NCI-H1694 (cell line): ENCODE data around the gene ARL8B.
"Not testable (repeated sequence)": the region's sequence is repeated elsewhere in the genome, so short reads cannot be mapped to it uniquely, and the experiment has no call there.

ENCODE experiments used
- DNase-seq: peaks from one replicate; lab custom pipeline; 2025; lab: John Stamatoyannopoulos, UW

Gene ARL8B

DNA sequence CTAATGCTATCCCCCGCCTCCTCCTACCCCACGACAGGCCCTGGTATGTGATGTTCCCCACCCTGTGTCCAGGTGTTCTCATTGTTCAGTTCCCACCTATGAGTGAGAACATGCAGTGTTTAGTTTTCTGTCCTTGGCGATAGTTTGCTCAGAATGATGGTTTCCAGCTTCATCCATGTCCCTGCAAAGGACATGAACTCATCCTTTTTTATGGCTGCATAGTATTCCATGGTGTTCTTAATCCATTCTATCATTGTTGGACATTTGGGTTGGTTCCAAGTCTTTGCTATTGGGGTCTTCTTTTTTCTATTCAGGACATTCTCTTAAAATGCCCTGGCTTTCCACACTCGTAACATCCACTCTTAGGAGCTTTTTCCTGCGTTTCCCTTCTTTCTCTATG lies 25.1 kb downstream of the ARL8B start:
- DNase-seq: not testable (repeated sequence)

- no peak for DNase-seq
Measured at GRCh38 chr3:5149306-5149880, 27.3 kb downstream of the ARL8B start.

DNA sequence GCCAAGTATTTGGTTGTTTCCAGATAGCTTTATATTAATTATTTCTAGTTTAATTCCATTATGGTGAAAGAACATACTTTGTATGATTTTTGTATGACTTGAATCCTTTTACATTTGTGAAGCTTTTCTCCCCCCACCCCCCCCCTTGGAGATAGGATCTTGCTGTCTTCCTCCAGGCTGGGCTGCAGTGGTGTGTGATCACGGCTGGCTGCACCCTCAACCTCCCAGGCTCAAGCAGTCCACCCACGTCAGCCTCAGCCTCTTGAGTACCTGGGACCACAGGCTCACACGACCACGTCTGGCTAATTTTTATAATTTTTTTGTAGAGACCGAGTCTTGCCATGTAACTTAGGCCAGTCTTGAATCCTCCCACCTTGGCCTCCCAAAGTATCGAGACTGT lies 29.5 kb downstream of the ARL8B start:
- DNase-seq: no peak

GRCh38 chr3:5153074-5153473 lies 31.0 kb downstream of the ARL8B start:
- no peak for DNase-seq

- no peak for DNase-seq
Measured at GRCh38 chr3:5155241-5155640, 33.1 kb downstream of the ARL8B start.

GRCh38 chr3:5160321-5160720 lies 38.2 kb downstream of the ARL8B start:
- DNase-seq: no peak

DNA sequence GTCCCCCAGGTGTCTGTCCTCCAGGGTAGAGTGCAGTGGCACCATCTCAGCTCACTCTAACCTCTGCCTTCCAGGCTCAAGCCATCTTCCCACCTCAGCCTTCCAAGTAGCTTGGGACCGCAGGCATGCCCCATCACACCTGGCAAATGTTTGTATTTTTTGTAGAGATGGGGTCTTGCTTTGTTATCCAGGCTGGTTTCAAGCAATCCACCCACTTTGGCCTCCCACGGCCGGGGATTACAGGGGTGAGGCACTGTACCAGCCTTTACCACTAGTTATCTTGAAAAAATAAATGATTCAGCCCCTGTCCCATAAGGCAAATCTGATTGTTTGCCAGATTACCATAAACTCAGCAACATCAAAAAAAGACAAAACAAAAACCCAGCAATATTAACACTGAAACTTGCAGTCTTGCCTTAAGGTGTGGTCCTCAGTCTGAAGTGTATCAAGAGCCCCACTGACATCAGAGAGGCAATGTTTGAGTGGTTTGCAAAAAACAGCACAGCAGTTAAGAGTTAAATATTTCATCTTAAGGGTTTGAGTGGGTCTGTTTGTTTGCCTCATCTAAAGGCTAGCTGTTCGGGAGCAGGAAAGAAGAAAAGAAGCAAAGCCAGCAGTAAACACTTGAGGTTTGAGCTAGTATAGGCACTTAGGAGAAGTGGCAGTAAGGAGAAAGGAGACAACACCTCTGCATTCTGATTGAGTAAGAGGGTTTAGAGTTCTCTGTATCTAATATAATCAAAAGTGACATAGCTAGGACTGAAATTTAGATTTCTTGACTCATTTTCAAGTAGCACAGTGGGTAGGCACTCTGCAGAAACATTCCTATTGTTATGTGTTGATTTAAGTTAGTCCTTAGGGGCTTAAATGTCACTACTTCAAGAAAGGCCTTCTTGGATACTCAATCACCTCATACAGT lies 39.1 kb downstream of the ARL8B start:
- DNase-seq: no peak

- DNase-seq: no peak
Measured at GRCh38 chr3:5162102-5162501, 40.0 kb downstream of the ARL8B start.

- no peak for DNase-seq
Measured at GRCh38 chr3:5165698-5166097, 43.6 kb downstream of the ARL8B start.

DNA sequence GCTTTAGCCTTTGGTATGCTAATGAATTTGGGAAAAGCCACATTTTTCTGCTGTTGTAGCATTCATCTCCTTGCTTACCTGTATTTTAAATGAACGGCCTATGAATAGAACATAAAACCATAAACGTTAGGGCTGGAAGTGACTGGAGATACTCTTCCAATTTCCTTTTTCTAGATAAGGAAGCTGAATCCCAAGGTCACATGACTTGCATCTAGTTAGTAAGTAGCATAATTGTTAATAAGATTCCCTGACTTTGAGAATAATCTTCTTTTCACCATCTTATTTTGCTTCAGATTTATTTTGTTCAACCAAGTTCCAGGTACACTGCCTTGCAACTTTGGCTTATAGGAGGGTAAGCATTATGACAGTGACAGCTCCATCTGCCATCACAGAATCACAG lies 44.8 kb downstream of the ARL8B start:
- DNase-seq: no peak

DNA sequence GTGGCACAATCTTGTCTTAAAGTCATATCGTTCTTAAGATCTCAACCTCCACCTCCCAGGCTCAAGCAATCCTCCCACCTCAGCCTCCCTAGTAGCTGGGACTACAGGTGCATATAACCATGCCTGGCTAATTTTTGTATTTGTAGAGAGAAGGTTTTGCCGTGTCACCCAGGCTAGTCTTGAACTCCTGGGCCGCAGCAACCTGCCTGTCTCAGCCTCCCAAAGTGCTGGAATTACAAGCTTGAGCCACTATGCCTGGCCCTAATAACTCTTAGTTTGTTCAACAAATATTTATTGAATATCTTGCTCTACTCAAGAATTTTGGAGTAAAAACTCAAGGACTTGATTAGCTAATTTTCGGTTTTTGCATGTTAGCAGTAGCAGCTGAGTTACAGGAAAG lies 46.0 kb downstream of the ARL8B start:
- DNase-seq: no peak

DNA sequence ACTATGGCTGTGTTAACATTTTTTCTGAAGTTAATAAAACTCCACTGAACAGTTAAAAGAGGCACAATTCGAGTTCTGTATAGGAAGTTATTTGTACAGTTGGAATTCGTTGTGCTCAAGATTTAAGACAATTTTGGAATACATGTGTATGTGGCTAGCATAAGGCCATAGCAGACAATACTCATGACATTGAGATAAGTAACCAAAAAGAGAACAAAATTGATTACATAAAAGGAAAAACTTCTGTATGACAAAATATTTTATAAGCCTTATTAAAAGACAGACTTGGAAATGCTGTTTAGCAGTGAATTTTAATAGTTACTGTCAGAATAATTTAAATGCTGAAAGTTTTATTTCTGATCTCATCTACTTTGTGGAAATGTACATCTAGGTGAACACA lies 47.7 kb downstream of the ARL8B start:
- DNase-seq: no peak

DNA sequence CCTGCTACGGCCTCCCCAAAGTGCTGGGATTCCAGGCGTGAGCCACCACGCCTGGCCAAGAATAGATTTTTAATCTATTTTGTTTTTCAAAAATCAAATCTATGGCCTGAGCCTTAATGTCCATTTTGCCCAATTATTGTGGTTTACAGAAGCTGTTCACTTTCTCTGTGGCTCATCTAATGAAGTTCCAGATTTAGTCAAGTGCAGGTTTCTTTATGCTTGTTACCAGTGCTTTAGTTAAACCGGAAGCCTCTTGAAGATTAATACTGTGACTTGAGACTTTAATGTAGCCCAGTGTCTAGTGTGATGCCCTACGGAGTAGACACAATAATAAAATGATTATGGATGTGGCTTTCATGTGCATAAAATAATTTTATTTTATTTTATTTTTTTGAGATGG lies 48.9 kb downstream of the ARL8B start:
- no peak for DNase-seq

GRCh38 chr3:5172018-5172417 lies 49.9 kb downstream of the ARL8B start:
- no peak for DNase-seq

GRCh38 chr3:5179036-5179435 lies 56.9 kb downstream of the ARL8B start:
- DNase-seq: not testable (repeated sequence)

GRCh38 chr3:5181469-5182141 lies 59.5 kb downstream of the ARL8B start:
- DNase-seq: no peak

DNA sequence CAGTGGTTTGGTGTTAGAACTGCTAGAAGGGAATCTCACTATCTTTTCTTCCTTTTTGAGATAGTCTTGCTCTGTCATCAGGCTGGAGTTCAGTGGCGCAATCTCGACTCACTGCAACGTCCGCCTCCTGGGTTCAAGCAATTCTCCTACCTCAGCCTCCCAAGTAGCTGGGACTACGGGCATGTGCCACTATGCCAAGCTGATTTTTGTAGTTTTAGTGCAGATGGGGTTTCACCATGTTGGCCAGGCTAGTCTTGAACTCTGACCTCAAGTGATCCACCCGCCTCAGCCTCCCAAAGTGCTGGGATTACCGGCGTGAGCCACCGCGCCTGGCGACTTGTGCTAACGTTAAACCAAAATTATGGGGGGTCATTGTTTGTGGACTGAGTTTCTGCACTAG lies 61.6 kb downstream of the ARL8B start:
- DNase-seq: not testable (repeated sequence)

DNA sequence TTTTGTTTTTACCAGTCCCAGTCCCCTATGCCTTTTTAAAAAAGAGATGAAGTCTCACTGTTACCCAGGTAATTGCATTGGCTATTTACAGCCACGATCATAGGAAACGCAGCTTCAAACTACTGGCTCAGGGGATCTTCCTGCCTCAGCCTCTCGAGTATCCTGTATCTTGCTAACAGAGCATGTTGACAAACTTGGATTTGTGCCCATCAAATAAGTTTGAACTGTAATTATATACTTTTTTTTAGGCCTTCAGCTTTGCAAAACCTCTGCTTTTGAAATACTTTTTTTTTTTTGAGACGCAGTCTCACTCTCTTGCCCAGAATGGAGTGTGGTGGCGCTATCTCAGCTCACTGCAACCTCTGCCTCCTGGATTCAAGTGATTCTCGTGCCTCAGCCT lies 62.4 kb downstream of the ARL8B start:
- no peak for DNase-seq

DNA sequence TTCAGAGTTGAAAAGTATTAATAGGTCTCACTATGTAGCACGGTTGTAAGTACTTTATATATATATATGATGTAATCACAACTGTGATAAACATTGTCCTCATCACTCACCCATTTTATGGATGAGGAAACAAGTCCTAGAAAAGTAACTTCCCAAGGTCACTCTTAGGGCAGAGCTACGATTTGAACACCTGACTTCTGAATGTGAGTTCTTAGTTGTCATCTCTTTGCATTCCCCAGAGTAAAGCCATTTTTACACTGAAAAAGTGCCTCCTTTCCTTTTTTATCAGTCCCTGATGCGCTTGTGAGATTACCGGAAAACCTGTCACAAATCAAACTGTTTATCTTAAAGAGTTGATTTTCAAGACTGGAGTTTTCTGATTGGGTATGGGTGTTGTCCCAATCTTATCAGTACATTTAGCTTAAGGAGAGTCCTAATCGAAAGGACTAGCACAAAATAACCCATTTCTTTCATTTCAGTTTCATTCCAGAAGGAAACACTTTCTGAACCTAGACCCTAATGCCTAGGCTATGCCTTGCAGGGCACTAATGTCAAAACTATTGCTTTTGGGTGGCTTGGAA lies 63.1 kb downstream of the ARL8B start:
- no peak for DNase-seq

DNA sequence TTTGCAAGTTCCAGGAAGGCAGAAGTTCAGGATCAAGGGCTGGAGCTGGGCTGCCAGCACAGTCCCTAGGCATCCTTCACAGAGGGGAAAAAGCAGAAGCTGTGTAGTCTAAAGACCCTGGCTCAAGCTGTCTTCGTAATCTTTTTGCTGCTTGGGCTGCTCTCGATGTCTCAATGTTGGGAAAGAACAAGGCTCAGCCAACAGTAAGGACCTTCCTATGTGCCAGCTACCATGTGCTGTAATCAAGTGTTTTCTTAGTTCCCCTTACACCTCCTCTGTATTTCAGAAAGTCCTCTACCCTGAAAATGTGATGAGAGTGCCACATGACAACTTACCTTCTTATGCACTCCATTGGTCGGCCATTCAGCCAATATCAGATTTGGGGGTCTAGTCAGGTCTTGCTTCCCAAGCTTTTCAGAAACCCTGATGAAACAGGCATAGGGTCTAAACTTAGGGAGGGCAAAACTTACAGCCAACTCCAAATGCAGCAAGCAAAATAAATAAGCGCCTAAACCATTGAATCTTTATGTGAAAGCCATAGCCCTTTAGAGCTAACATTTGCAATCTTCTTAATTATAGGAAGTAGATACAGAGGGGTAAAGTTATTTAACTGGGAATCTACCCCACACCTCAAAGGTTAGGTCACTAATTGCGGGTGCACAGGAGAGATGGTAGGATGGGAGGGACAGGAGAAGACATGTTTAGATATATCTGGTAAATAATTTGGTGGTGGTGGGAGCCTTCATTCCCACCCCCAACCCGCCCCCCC lies 64.2 kb downstream of the ARL8B start:
- no peak for DNase-seq

DNA sequence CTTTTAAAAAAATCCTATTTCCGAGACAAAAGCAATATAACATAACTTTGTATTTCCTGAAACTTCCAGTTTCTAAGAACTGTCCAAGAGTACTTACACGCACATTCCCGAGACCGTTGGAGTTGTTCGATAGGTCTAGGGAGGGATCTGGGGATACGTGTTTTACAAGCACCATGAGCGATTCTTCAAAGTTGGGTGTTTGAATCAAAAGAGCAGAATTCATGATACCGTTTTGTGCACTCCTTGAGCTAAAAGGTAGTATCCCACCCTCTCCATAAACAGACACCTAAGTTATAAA lies 64.7 kb downstream of the ARL8B start:
- DNase-seq: no peak
